OCI-LY3 (cell line): ENCODE data around the gene SIRT2.

Experiments
- H2AFZ ChIP-seq: fragments of 200-600, 300-600 bp; shearing (Covaris generic); 2 replicates; pipeline ENCODE4 v1.6.0; 2014; ENCODE audit warnings: antibody characterized with exemption, low read depth, low read length
- H3K27ac ChIP-seq: fragments of 200-600, 300-600 bp; sonication (generic); 2 replicates; pipeline ENCODE4 v1.5.1; 2014; ENCODE audit warnings: mild to moderate bottlenecking, low read length, moderate library complexity, mixed read lengths
- H3K27me3 ChIP-seq: fragments of 200-600, 300-600 bp; sonication (generic); 2 replicates; pipeline ENCODE4 v1.6.1; 2014; ENCODE audit warnings: low read depth, low read length, mixed read lengths
- H3K36me3 ChIP-seq: fragments of 200-600, 300-600 bp; sonication (generic); replicated peaks from 2 replicates; pipeline ENCODE3; 2014; ENCODE audit warnings: low read depth, low read length, mixed read lengths
- H3K4me1 ChIP-seq: fragments of 300-600, 200-600 bp; sonication (generic); 2 replicates; pipeline ENCODE4 v1.6.1; 2014; ENCODE audit warnings: low read length, mixed read lengths
- H3K4me2 ChIP-seq: fragments of 200-600, 300-600 bp; sonication (generic); 2 replicates; pipeline ENCODE4 v1.6.1; 2014; ENCODE audit warnings: low read length, mixed read lengths
- H3K4me3 ChIP-seq: fragments of 300-600, 200-600 bp; sonication (generic); 2 replicates; pipeline ENCODE4 v1.5.1; 2014; ENCODE audit warnings: antibody characterized with exemption, mild to moderate bottlenecking, low read length, moderate library complexity
- H3K79me2 ChIP-seq: fragments of 300-600, 200-600 bp; shearing (Covaris generic); 2 replicates; pipeline ENCODE4 v1.6.1; 2014; ENCODE audit warnings: mild to moderate bottlenecking, low read length, mixed read lengths
- H3K9ac ChIP-seq: fragments of 300-600, 200-600 bp; shearing (Covaris generic); 2 replicates; pipeline ENCODE4 v1.6.0; 2014; ENCODE audit warnings: mild to moderate bottlenecking, low read length, moderate library complexity
- H3K9me3 ChIP-seq: fragments of 200-600, 300-600 bp; shearing (Covaris generic); 2 replicates; pipeline ENCODE4 v1.6.1; 2014; ENCODE audit warnings: low read length, mixed read lengths; ENCODE audit not compliant: insufficient read depth
- H4K20me1 ChIP-seq: fragments of 200-600, 300-600 bp; sonication (generic); 2 replicates; pipeline ENCODE4 v1.6.1; 2016; ENCODE audit warnings: low read length, mixed read lengths; ENCODE audit not compliant: insufficient read depth
- EZH2phosphoT487 ChIP-seq: fragments of 200-600 bp; shearing (Covaris generic); IDR thresholded peaks from 2 replicates; pipeline ENCODE4 v1.6.1; 2018; ENCODE audit warnings: antibody characterized with exemption, mixed run types, low read depth
- TF ChIP-seq, protein P1 (sequence below): fragments of 200-600, 300-600 bp; sonication (generic); IDR thresholded peaks from 2 replicates; pipeline ENCODE4 v1.5.1; 2014; ENCODE audit warnings: antibody characterized with exemption, low read length, low read depth

Gene SIRT2

DNA sequence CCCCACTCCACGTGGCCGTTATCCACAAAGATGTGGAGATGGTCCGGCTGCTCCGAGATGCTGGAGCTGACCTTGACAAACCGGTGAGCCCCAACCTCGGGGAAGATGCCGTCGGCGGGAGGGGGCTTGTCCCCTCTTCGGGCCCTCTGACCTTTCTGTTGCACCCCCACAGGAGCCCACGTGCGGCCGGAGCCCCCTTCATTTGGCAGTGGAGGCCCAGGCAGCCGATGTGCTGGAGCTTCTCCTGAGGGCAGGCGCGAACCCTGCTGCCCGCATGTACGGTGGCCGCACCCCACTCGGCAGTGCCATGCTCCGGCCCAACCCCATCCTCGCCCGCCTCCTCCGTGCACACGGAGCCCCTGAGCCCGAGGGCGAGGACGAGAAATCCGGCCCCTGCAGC lies 7.8 kb upstream of the SIRT2 start:
- H4K20me1 ChIP-seq, result no peaks in the 10 kb centered on the region
- TF ChIP-seq, protein P1, sequence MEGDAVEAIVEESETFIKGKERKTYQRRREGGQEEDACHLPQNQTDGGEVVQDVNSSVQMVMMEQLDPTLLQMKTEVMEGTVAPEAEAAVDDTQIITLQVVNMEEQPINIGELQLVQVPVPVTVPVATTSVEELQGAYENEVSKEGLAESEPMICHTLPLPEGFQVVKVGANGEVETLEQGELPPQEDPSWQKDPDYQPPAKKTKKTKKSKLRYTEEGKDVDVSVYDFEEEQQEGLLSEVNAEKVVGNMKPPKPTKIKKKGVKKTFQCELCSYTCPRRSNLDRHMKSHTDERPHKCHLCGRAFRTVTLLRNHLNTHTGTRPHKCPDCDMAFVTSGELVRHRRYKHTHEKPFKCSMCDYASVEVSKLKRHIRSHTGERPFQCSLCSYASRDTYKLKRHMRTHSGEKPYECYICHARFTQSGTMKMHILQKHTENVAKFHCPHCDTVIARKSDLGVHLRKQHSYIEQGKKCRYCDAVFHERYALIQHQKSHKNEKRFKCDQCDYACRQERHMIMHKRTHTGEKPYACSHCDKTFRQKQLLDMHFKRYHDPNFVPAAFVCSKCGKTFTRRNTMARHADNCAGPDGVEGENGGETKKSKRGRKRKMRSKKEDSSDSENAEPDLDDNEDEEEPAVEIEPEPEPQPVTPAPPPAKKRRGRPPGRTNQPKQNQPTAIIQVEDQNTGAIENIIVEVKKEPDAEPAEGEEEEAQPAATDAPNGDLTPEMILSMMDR, result no peak
- H3K36me3 ChIP-seq, result peaks cover 37% of the 10 kb centered on the region
- H3K4me1 ChIP-seq, result no peaks in the 10 kb centered on the region
- no peak overlapping the region for H3K9ac ChIP-seq
- no peak overlapping the region for H3K4me3 ChIP-seq
- no peak overlapping the region for H3K4me2 ChIP-seq
- no peaks in the 10 kb centered on the region for H3K27me3 ChIP-seq
- H3K27ac ChIP-seq, result no peak overlapping the region
- H2AFZ ChIP-seq, result no peak overlapping the region
- peaks cover 16% of the 10 kb centered on the region; the same call in 1 of the 2 replicates for H3K79me2 ChIP-seq
- no peaks in the 10 kb centered on the region for H3K9me3 ChIP-seq

DNA sequence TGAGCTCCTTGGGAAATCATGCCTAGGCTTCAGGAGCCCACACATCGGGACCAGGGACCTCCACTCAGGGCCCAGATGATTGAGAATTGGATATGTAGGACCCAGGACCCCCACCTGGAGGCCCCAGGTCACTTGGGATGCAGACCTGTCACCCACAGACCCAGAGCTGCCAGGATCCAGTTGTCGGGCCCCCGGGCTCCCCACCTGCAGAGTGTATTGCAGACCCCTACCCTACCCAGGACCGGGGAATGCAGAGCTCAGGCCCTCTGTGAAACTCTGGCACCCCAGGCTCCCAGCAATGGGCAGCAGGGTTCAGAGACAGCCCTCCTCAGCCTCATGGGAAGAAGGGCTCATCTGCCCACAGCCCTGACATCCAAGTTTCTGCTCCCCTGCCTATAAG lies 6.2 kb upstream of the SIRT2 start:
- Histone ChIP-seq H3K27me3 (no peaks in the 10 kb centered on the region), H3K79me2 (peaks cover 29% of the 10 kb centered on the region), H3K9ac (no peak overlapping the region), H2AFZ (no peak overlapping the region), H3K4me1 (peaks cover 4% of the 10 kb centered on the region), H3K4me2 (no peak overlapping the region), H3K4me3 (no peak overlapping the region), H3K27ac (no peak overlapping the region), H3K9me3 (no peaks in the 10 kb centered on the region), H3K36me3 (peaks cover 43% of the 10 kb centered on the region), H4K20me1 (no peaks in the 10 kb centered on the region)
- TF ChIP-seq, protein P1, result no peak
- TF ChIP-seq EZH2phosphoT487, result no peak

DNA sequence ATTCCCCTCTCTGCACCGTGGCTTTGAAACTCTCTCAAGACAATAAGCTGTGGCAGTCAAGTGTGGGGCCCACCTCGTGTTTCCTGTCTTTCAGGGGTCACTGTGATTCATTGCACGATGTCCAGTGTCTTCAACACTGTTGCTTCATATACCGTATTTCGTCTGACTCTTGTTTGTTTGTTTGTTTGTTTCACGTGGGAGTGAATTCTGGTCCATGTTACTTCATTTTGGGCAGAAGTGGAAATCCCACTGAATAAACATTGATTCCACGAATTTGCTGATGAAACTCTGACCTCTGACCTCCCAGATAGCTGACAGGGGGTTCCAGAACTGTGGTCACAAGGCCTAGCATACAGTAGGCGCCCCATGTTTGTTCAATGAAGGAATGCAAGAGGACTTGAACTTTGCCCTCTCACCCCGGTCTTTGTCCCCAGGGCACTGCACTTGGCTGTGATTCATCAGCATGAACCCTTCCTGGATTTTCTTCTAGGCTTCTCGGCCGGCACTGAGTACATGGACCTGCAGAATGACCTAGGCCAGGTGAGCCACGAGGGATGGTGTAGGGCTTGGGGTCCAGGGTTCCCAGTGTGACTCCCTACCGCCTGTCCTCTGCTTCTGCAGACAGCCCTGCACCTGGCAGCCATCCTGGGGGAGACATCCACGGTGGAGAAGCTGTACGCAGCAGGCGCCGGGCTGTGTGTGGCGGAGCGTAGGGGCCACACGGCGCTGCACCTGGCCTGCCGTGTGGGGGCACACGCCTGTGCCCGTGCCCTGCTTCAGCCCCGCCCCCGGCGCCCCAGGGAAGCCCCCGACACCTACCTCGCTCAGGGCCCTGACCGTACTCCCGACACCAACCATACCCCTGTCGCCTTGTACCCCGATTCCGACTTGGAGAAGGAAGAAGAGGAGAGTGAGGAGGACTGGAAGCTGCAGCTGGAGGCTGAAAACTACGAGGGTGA lies 5.4 kb upstream of the SIRT2 start:
- Histone ChIP-seq H2AFZ (no peak overlapping the region), H3K4me3 (no peak overlapping the region), H3K27me3 (no peaks in the 10 kb centered on the region), H3K36me3 (peaks cover 43% of the 10 kb centered on the region), H4K20me1 (no peaks in the 10 kb centered on the region), H3K4me1 (peaks cover 5% of the 10 kb centered on the region), H3K27ac (no peak overlapping the region), H3K9ac (no peak overlapping the region), H3K9me3 (no peaks in the 10 kb centered on the region), H3K4me2 (no peak overlapping the region), H3K79me2 (peaks cover 37% of the 10 kb centered on the region)
- TF ChIP-seq EZH2phosphoT487, result no peak

DNA sequence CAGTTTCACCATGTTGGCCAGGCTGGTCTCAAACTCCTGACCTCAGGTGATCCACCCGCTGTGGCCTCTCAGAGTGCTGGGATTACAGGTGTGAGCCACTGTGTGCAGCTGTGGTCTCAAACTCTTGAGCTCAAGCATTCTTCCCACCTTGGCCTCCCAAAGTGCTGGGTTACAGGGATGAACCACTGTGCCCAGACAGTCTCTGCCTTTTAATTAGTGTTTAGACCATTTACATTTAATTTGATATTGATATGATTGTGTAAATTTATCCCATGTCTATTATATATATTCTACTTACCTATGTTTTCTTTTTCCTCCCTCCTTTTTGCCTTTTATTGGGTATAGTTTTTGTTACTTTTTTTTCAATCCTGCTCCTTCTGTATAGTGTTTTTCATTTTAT lies 2.3 kb upstream of the SIRT2 start:
- Histone ChIP-seq H3K9me3 (no peaks in the 10 kb centered on the region), H3K36me3 (peaks cover 25% of the 10 kb centered on the region), H2AFZ (no peak overlapping the region), H3K4me2 (no peak overlapping the region), H3K27ac (no peak overlapping the region), H3K79me2 (peaks cover 37% of the 10 kb centered on the region), H3K4me3 (no peak overlapping the region), H3K9ac (no peak overlapping the region), H3K27me3 (no peaks in the 10 kb centered on the region), H3K4me1 (peaks cover 13% of the 10 kb centered on the region), H4K20me1 (no peaks in the 10 kb centered on the region)
- TF ChIP-seq EZH2phosphoT487, result no peak
- TF ChIP-seq, protein P1, result no peak
